ENCODE measurements around the gene HMMR.
A peak's percentile ranks its signal among the peaks of the same experiment; 100 is the strongest.

HMMR gene

DNA sequence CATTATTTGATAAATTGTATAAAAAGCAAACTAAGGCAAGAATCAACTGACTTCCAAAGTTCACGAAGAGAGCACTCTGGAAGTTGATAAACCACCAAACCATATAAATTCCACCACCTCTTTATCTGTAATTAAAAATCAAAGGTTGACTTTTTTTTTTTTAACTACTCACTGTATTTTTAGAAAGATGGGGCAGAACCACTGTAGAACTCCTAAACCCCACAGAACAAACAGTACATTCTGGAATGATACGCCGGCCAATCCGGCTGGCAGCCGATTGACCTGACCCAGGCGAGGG, 23.5 kb upstream of the HMMR start:
- TF ChIP-seq ZFX (IDR thresholded peaks at IDR 0.05; ENCODE audit: borderline replicate concordance), result no peak
- TF ChIP-seq, protein P1, sequence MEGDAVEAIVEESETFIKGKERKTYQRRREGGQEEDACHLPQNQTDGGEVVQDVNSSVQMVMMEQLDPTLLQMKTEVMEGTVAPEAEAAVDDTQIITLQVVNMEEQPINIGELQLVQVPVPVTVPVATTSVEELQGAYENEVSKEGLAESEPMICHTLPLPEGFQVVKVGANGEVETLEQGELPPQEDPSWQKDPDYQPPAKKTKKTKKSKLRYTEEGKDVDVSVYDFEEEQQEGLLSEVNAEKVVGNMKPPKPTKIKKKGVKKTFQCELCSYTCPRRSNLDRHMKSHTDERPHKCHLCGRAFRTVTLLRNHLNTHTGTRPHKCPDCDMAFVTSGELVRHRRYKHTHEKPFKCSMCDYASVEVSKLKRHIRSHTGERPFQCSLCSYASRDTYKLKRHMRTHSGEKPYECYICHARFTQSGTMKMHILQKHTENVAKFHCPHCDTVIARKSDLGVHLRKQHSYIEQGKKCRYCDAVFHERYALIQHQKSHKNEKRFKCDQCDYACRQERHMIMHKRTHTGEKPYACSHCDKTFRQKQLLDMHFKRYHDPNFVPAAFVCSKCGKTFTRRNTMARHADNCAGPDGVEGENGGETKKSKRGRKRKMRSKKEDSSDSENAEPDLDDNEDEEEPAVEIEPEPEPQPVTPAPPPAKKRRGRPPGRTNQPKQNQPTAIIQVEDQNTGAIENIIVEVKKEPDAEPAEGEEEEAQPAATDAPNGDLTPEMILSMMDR (IDR thresholded peaks at IDR 0.05), result no peak
- peak overlapping the region; percentile 73 for H3K27ac ChIP-seq

DNA sequence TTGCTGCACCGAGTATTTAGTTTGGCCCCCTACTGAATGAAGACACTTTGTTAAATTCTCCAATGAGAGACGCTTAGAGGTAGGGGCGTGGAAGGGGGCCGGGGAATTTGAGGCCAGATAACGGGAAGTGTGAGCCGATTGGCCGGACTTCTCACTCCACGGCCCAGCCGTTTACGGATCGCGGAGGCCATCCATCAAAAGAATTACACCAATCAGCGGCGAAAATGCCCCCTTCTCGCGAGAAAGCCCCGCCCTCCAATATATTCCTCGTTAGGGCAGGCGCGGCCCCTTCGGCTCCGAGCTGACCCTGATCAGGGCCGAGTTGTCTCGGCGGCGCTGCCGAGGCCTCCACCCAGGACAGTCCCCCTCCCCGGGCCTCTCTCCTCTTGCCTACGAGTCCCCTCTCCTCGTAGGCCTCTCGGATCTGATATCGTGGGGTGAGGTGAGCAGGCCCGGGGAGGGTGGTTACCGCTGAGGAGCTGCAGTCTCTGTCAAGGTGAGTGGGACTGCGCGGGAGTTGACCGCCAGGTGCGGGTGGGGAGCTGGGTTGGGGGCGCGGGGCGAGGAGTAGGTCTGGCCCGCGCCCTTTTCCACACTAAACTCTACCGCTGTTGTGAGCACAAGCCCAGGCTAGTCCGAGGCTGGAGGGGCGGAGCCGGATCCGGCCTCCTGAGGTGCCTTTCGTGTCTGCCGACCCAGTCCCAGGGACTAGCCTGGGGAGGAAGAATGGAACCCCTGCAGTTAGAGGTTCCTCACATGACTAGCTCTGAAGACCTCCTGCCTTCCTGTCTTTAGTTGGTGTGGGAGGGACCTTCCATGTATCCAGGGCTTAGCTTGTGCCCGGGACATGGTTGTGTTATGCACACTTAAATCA, 22.9 kb upstream of the HMMR start, which contains the start of gene CCNG1:
Gene CCNG1 (plus strand): TSS at position 287 of the 874 bp plus-strand sequence. CDS start 1,662 bp downstream, outside the sequence.
- H3K27ac ChIP-seq, result peak within 1 kb of the TSS; percentile 73
- no peak for TF ChIP-seq ZFX (IDR thresholded peaks at IDR 0.05; ENCODE audit: borderline replicate concordance)
- TF ChIP-seq, protein P1 (IDR thresholded peaks at IDR 0.05), result peak; percentile 6; the same call in 1 of the 2 replicates

GRCh38 chr5:163439092-163439425, 21.4 kb upstream of the HMMR start:
- TF ChIP-seq, protein P1 (IDR thresholded peaks at IDR 0.05), result no peak
- no peak for TF ChIP-seq ZFX (IDR thresholded peaks at IDR 0.05; ENCODE audit: borderline replicate concordance)
- H3K27ac ChIP-seq, result 0 out of 2 replicates have a peak overlapping the region, but pooled peaks have one; percentile 73

DNA sequence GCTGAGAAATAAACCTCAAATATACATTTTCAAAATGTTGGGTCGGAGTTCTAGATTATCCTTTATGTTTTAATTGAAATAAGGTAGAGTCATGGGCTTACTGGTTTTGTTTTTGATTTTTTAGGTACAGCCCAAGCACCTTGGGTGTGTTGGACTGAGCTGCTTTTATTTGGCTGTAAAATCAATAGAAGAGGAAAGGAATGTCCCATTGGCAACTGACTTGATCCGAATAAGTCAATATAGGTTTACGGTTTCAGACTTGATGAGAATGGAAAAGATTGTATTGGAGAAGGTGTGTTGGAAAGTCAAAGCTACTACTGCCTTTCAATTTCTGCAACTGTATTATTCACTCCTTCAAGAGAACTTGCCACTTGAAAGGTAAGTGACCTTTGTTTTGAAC, 19.5 kb upstream of the HMMR start:
- no peak overlapping the region for H3K27ac ChIP-seq

GRCh38 chr5:163444526-163444925, 15.9 kb upstream of the HMMR start:
- TF ChIP-seq, protein P1 (IDR thresholded peaks at IDR 0.05), result no peak
- no peak for TF ChIP-seq ZFX (IDR thresholded peaks at IDR 0.05; ENCODE audit: borderline replicate concordance)

More for the DNA sequence above, 19.5 kb upstream of the HMMR start:
- TF ChIP-seq ZFX (IDR thresholded peaks at IDR 0.05; ENCODE audit: borderline replicate concordance), result no peak
- TF ChIP-seq, protein P1 (IDR thresholded peaks at IDR 0.05), result no peak

DNA sequence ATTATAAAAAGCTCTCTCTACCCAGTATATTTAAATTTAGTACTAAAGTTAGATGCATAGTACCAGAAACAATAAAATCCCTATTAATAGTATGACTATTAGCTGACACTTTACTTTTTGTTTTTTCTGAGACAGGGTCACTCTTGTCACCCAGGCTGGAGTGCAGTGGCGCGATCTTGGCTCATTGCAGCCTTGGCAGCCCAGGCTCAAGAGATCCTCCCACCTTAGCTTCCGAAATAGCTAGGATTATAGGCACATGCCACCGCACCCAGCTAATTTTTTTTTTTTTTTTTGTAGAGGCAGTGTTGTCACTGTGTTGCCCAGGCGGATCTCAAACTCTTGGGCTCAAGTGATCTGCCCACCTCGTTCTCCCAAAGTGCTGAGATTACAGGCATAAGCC, 15.1 kb upstream of the HMMR start:
- TF ChIP-seq, protein P1 (IDR thresholded peaks at IDR 0.05), result no peak
- TF ChIP-seq ZFX (IDR thresholded peaks at IDR 0.05; ENCODE audit: borderline replicate concordance), result no peak
- H3K27ac ChIP-seq, result no peak overlapping the region

More at GRCh38 chr5:163444526-163444925, 15.9 kb upstream of the HMMR start:
- H3K27ac ChIP-seq, result no peak overlapping the region

DNA sequence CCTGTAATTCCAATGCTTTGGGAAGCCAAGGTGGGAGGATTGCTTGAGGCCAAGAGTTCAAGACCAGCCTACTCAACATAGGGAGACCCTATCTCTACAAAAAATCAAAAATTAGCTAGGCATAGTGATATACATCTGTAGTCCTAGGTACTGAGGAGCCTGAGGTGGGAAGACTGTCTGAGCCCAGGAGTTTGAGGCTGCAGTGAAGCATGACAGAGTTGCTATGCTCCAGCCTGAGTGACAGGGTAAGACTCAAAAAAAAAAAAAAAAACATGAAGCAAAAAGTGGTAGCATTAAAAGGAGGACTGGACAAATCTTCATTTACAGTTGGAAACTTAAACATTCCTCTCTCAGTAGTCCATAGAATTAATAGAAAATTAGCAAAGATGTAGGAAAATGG, 13.2 kb upstream of the HMMR start:
- TF ChIP-seq, protein P1 (IDR thresholded peaks at IDR 0.05), result no peak
- TF ChIP-seq ZFX (IDR thresholded peaks at IDR 0.05; ENCODE audit: borderline replicate concordance), result no peak
- no peak overlapping the region for H3K27ac ChIP-seq

Data from 22Rv1 (cell line).